ENCODE results near the gene SPDEF.

SPDEF gene

DNA sequence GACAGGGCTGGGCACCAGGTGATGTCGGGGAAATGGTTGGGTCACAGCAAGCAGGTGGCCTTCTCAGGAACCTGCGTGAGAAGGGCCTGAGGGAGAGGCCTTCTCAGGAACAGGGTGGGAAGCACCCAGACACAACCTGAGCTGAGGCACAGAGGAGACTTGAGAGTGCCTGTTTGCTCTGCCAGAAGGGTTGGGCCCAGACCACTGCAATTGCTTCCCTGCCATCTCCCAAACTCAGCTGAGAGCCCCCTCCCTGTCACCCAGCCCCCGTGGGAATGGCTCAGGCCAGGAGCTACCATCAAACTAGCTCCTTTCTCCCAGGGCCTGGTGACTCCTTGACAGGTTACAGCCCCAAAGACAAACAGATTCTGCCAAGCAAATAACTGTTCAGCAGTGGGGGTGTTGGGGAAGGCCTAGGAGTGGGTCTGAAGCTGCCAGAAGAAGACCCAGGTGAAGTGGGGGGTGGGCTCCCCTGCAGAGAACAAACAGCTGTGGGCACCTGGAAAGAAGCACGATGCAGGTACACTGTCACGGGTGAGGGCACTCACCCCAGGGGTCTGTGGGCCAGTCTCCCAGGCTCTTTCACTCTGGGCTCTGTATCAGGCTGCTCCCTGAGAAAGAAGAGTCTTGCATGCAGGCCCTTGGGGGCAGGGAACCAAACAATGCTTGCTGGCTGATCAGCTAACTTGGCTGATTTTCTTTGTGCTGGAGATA lies 30.4 kb upstream of the SPDEF start:
- WGBS (ENCODE audit: extremely low coverage, insufficient coverage, insufficient read length) = no CpG with 5 or more reads among the region's 5 CpGs
- Histone ChIP-seq H3K18ac (ENCODE audit: low read length) (no peak overlapping the region), H3K23ac (ENCODE audit: low read length) (no peak overlapping the region), H4K91ac (ENCODE audit: low read depth, low read length) (no peak overlapping the region), H3K14ac (ENCODE audit: low read length) (no peak overlapping the region), H3K4me1 (ENCODE audit: control insufficient read depth in 1 of 2, insufficient read depth in 2 of 2, low read length in 2 of 2) (no peaks in the 10 kb centered on the region), H3K36me3 (ENCODE audit: control insufficient read depth in 1 of 2, insufficient read depth in 2 of 2, low read length in 2 of 2) (peaks cover 15 to 17% of the 10 kb centered on the region in 2 experiments), H3K27me3 (ENCODE audit: insufficient read depth, low read length) (no peaks in the 10 kb centered on the region), H3K4me3 (ENCODE audit: low read depth, low read length) (no peak overlapping the region), H3K79me1 (ENCODE audit: low read length) (no peaks in the 10 kb centered on the region), H2BK12ac (ENCODE audit: low read length) (no peak overlapping the region), H3K79me2 (ENCODE audit: control insufficient read depth, insufficient read depth, low read length, poor library complexity) (no peaks in the 10 kb centered on the region), H2AK5ac (ENCODE audit: low read length) (no peak overlapping the region), H2AFZ (ENCODE audit: insufficient read depth, low read length, poor library complexity) (no peak overlapping the region), H4K8ac (ENCODE audit: low read depth, low read length) (no peak overlapping the region), H4K12ac (ENCODE audit: low read depth, low read length) (no peak overlapping the region), H3K27ac (ENCODE audit: low read depth, low read length) (no peak overlapping the region), H2BK120ac (ENCODE audit: insufficient read depth, low read length, poor library complexity) (no peak overlapping the region), H3K4me2 (ENCODE audit: low read length) (no peak overlapping the region), H3K4ac (ENCODE audit: low read depth, low read length) (no peak overlapping the region), H2BK5ac (ENCODE audit: low read depth, low read length, poor library complexity) (no peak overlapping the region), H3K9ac (ENCODE audit: low read length) (no peak overlapping the region), H3K9me3 (ENCODE audit: insufficient read depth, low read depth, low read length) (no peaks in the 10 kb centered on the region)
- no peak for DNase-seq

DNA sequence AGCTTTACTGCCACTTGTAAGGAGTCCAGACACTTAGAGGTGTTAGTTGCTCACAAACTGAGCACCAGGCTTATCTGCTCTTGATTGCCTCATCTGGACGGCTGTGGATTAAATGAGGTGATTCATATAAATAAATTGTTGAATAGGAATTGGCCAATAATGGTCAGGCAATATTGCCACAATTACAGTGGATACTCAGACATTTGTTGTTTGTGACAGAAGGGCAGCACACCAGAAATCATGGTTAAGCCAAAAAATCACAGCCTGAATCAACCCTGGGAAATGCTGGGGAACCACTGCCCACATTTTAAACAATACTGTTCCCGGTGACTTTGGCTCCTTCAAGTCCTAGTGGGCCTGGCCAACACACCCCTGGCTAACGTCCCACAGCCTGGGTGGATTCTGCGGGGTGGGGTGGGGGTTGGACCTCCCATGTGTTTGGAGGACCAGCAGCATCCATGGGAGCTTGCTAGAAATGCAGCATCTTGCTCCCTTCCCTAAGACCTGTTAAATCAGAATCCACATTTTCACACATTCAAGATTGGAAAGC lies 29.5 kb upstream of the SPDEF start:
- Histone ChIP-seq H3K4me2 (ENCODE audit: low read length) (no peak overlapping the region), H2AK5ac (ENCODE audit: low read length) (no peak overlapping the region), H3K4me1 (ENCODE audit: control insufficient read depth in 1 of 2, insufficient read depth in 2 of 2, low read length in 2 of 2) (no peaks in the 10 kb centered on the region), H3K9me3 (ENCODE audit: insufficient read depth, low read depth, low read length) (no peaks in the 10 kb centered on the region), H3K79me2 (ENCODE audit: control insufficient read depth, insufficient read depth, low read length, poor library complexity) (no peaks in the 10 kb centered on the region), H2BK12ac (ENCODE audit: low read length) (no peak overlapping the region), H2BK5ac (ENCODE audit: low read depth, low read length, poor library complexity) (no peak overlapping the region), H4K12ac (ENCODE audit: low read depth, low read length) (no peak overlapping the region), H3K9ac (ENCODE audit: low read length) (no peak overlapping the region), H3K27ac (ENCODE audit: low read depth, low read length) (no peak overlapping the region), H4K8ac (ENCODE audit: low read depth, low read length) (no peak overlapping the region), H3K4ac (ENCODE audit: low read depth, low read length) (no peak overlapping the region), H3K36me3 (ENCODE audit: control insufficient read depth in 1 of 2, insufficient read depth in 2 of 2, low read length in 2 of 2) (peaks cover 15 to 19% of the 10 kb centered on the region in 2 experiments), H3K14ac (ENCODE audit: low read length) (no peak overlapping the region), H3K4me3 (ENCODE audit: low read depth, low read length) (no peak overlapping the region), H3K27me3 (ENCODE audit: insufficient read depth, low read length) (no peaks in the 10 kb centered on the region), H2AFZ (ENCODE audit: insufficient read depth, low read length, poor library complexity) (no peak overlapping the region), H4K91ac (ENCODE audit: low read depth, low read length) (no peak overlapping the region), H3K23ac (ENCODE audit: low read length) (no peak overlapping the region), H2BK120ac (ENCODE audit: insufficient read depth, low read length, poor library complexity) (no peak overlapping the region), H3K79me1 (ENCODE audit: low read length) (no peaks in the 10 kb centered on the region), H3K18ac (ENCODE audit: low read length) (no peak overlapping the region)
- no peak for DNase-seq
- no CpG with 5 or more reads among the region's 4 CpGs for WGBS (ENCODE audit: extremely low coverage, insufficient coverage, insufficient read length)

DNA sequence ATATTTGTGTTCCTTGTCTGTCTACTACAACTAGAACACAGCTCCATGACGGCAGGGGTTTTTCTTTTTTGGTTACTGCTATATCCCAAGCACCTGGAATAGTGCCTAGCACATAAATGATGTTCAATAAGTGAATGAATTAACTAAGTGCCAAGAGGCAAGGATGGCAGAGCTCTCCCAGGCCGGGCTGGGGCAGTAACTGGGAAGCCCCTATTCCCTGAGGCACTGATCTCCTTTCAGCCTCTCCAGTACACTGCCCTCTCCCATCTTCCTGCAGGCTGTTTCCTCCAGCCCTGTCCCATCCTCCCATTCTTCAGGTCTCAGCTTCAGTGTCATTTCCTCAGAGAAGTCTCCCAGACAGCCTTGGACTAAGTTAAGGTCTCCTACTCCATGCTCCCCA lies 29.0 kb upstream of the SPDEF start:
- H3K4ac ChIP-seq (ENCODE audit: low read depth, low read length) = no peak overlapping the region
- H4K8ac ChIP-seq (ENCODE audit: low read depth, low read length) = no peak overlapping the region
- H2AK5ac ChIP-seq (ENCODE audit: low read length) = no peak overlapping the region
- no peak overlapping the region for H3K4me2 ChIP-seq (ENCODE audit: low read length)
- H3K9ac ChIP-seq (ENCODE audit: low read length) = no peak overlapping the region
- H3K27ac ChIP-seq (ENCODE audit: low read depth, low read length) = no peak overlapping the region
- H2BK120ac ChIP-seq (ENCODE audit: insufficient read depth, low read length, poor library complexity) = no peak overlapping the region
- H3K9me3 ChIP-seq (ENCODE audit: insufficient read depth, low read depth, low read length) = no peaks in the 10 kb centered on the region
- no peak overlapping the region for H2BK5ac ChIP-seq (ENCODE audit: low read depth, low read length, poor library complexity)
- no peak overlapping the region for H3K4me3 ChIP-seq (ENCODE audit: low read depth, low read length)
- H3K23ac ChIP-seq (ENCODE audit: low read length) = no peak overlapping the region
- H3K18ac ChIP-seq (ENCODE audit: low read length) = no peak overlapping the region
- no peaks in the 10 kb centered on the region for H3K79me1 ChIP-seq (ENCODE audit: low read length)
- no peaks in the 10 kb centered on the region for H3K79me2 ChIP-seq (ENCODE audit: control insufficient read depth, insufficient read depth, low read length, poor library complexity)
- no peak overlapping the region for H4K12ac ChIP-seq (ENCODE audit: low read depth, low read length)
- no peak for DNase-seq
- H3K4me1 ChIP-seq (ENCODE audit: control insufficient read depth in 1 of 2, insufficient read depth in 2 of 2, low read length in 2 of 2) = no peaks in the 10 kb centered on the region
- no peak overlapping the region for H4K91ac ChIP-seq (ENCODE audit: low read depth, low read length)
- WGBS (ENCODE audit: extremely low coverage, insufficient coverage, insufficient read length) = no CpG with 5 or more reads among the region's 2 CpGs
- no peak overlapping the region for H2BK12ac ChIP-seq (ENCODE audit: low read length)
- peaks cover 15 to 19% of the 10 kb centered on the region in 2 experiments for H3K36me3 ChIP-seq (ENCODE audit: control insufficient read depth in 1 of 2, insufficient read depth in 2 of 2, low read length in 2 of 2)
- H3K27me3 ChIP-seq (ENCODE audit: insufficient read depth, low read length) = no peaks in the 10 kb centered on the region
- H2AFZ ChIP-seq (ENCODE audit: insufficient read depth, low read length, poor library complexity) = no peak overlapping the region
- no peak overlapping the region for H3K14ac ChIP-seq (ENCODE audit: low read length)

DNA sequence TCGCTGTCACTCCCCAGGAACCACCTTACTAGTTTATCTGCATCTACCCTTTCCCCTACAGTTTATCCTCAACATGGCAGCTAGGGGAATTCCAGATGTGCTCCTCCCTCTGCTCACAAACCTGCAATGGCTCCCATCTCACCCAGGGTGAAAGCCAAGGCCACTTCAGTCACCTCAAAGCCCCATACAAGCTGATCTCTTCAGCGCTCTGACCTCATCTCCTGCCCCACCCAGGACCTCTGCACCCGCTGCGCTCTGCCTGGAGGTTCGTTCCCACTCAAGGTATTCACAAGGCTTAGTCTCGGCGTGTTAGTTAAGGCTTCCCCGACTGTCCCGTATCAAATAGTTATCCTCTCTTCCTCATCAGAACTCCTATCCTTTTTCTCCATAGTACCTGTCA lies 28.6 kb upstream of the SPDEF start:
- no peak overlapping the region for H3K14ac ChIP-seq (ENCODE audit: low read length)
- no peak overlapping the region for H4K91ac ChIP-seq (ENCODE audit: low read depth, low read length)
- H3K9me3 ChIP-seq (ENCODE audit: insufficient read depth, low read depth, low read length) = no peaks in the 10 kb centered on the region
- DNase-seq = no peak
- no peak overlapping the region for H3K4me3 ChIP-seq (ENCODE audit: low read depth, low read length)
- H3K79me2 ChIP-seq (ENCODE audit: control insufficient read depth, insufficient read depth, low read length, poor library complexity) = no peaks in the 10 kb centered on the region
- H3K9ac ChIP-seq (ENCODE audit: low read length) = no peak overlapping the region
- no peak overlapping the region for H4K8ac ChIP-seq (ENCODE audit: low read depth, low read length)
- no peak overlapping the region for H2AK5ac ChIP-seq (ENCODE audit: low read length)
- H3K18ac ChIP-seq (ENCODE audit: low read length) = no peak overlapping the region
- H3K36me3 ChIP-seq (ENCODE audit: control insufficient read depth in 1 of 2, insufficient read depth in 2 of 2, low read length in 2 of 2) = peaks cover 15 to 19% of the 10 kb centered on the region in 2 experiments
- H3K27ac ChIP-seq (ENCODE audit: low read depth, low read length) = no peak overlapping the region
- H2AFZ ChIP-seq (ENCODE audit: insufficient read depth, low read length, poor library complexity) = no peak overlapping the region
- no peaks in the 10 kb centered on the region for H3K27me3 ChIP-seq (ENCODE audit: insufficient read depth, low read length)
- no peak overlapping the region for H2BK5ac ChIP-seq (ENCODE audit: low read depth, low read length, poor library complexity)
- no CpG with 5 or more reads among the region's 9 CpGs for WGBS (ENCODE audit: extremely low coverage, insufficient coverage, insufficient read length)
- H3K4ac ChIP-seq (ENCODE audit: low read depth, low read length) = no peak overlapping the region
- H3K4me2 ChIP-seq (ENCODE audit: low read length) = no peak overlapping the region
- H2BK12ac ChIP-seq (ENCODE audit: low read length) = no peak overlapping the region
- no peak overlapping the region for H4K12ac ChIP-seq (ENCODE audit: low read depth, low read length)
- H2BK120ac ChIP-seq (ENCODE audit: insufficient read depth, low read length, poor library complexity) = no peak overlapping the region
- no peak overlapping the region for H3K23ac ChIP-seq (ENCODE audit: low read length)
- H3K79me1 ChIP-seq (ENCODE audit: low read length) = no peaks in the 10 kb centered on the region
- no peaks in the 10 kb centered on the region for H3K4me1 ChIP-seq (ENCODE audit: control insufficient read depth in 1 of 2, insufficient read depth in 2 of 2, low read length in 2 of 2)

Data from trophoblast cell (in vitro differentiated cells and primary cell).